HCT116 (cell line): Measurements from ENCODE around the gene NFKBIA. TPM values are rescaled to one million over a fixed set of nuclear protein-coding genes. Genes with fewer than 3 reads are reported as not detected.

Experiments
- ATAC-seq: fragments of 200-7000 bp; cut with Tn5 transposase; 2 replicates; pipeline ENCODE4 v1.9.1; 2020; ENCODE audit warnings: mild to moderate bottlenecking, moderate library complexity
- BruUV-seq: library from RNA; stranded (reverse); fragments of 400-500 nt; replicated peaks from 2 replicates; lab custom pipeline; 2021; lab: Mats Ljungman, UMichigan
- CTCF ChIA-PET: fragments of 300-600 bp; sonication (Branson Sonifier 250); formaldehyde crosslinking; loops from one replicate; lab custom pipeline; 2021; ENCODE audit warnings: antibody characterized with exemption; lab: Charles Lee
- POLR2A ChIA-PET: fragments of 300-600, 350-600 bp; sonication (Branson Sonifier 250); formaldehyde crosslinking; loops from one replicate; lab custom pipeline; 2021; ENCODE audit warnings: antibody characterized with exemption; lab: Charles Lee
- RAD21 ChIA-PET, 2 experiments: fragments of 300-600 bp; sonication (Branson Sonifier 250); formaldehyde crosslinking; loops; one replicate each; lab custom pipeline; 2023; ENCODE audit warnings: low total read pairs in 2 of 2; ENCODE audit not compliant: uncharacterized antibody in 2 of 2, unreplicated experiment in 2 of 2, low non-redundant PET in 1 of 2; lab: Charles Lee
- DNase-seq: peaks from one replicate; pipeline ENCODE4 v3.0.0-alpha.2; 2010; ENCODE audit warnings: low read depth, low spot score
- H2AFZ ChIP-seq: fragments of 200-600 bp; shearing (Covaris generic), sonication (generic); 2 replicates; pipeline ENCODE4 v1.6.1; 2017; ENCODE audit warnings: low read depth, mixed run types, mixed read lengths, antibody characterized with exemption, low read length; ENCODE audit not compliant: poor library complexity, severe bottlenecking
- H3K27ac ChIP-seq: 2 replicates; pipeline ENCODE4 v1.5.1; 2012; ENCODE audit warnings: low read depth, low read length
- H3K27me3 ChIP-seq: fragments of 200-600 bp; sonication (generic); 2 replicates; pipeline ENCODE4 v1.6.1; 2016; ENCODE audit warnings: mixed run types, low read length, mixed read lengths; ENCODE audit not compliant: insufficient read depth
- H3K36me3 ChIP-seq, 2 experiments: fragments of 200-500 bp in 1 of 2; fragments of 200-600 bp in 1 of 2; sonication (Bioruptor generic) in 1 of 2; sonication (generic) in 1 of 2; 2 replicates each; pipeline versions ENCODE4 v1.5.1 to v1.6.1; 2014 to 2016; ENCODE audit warnings: low read length in 2 of 2, inconsistent platforms in 1 of 2, mixed read lengths in 1 of 2, mixed run types in 1 of 2; ENCODE audit not compliant: insufficient read depth in 2 of 2, control insufficient read depth in 1 of 2
- H3K4me1 ChIP-seq, 2 experiments: fragments of 200-600 bp in 1 of 2; sonication (generic) in 1 of 2; 2 replicates each; pipeline versions ENCODE4 v1.5.1 to v1.6.1; 2012 to 2017; ENCODE audit warnings: low read length in 2 of 2, inconsistent platforms in 1 of 2, mild to moderate bottlenecking in 1 of 2, mixed read lengths in 1 of 2, mixed run types in 1 of 2, moderate library complexity in 1 of 2; ENCODE audit not compliant: insufficient read depth in 2 of 2, control insufficient read depth in 1 of 2
- H3K4me2 ChIP-seq: fragments of 200-600 bp; sonication (generic); 2 replicates; pipeline ENCODE4 v1.6.1; 2017; ENCODE audit warnings: mixed run types, low read length, mixed read lengths
- H3K4me3 ChIP-seq, 2 experiments: fragments of 200-600 bp in 1 of 2; sonication (generic) in 1 of 2; replicated peaks in 1 of 2; 2 replicates each; pipeline ENCODE4 v1.5.1; 2011 to 2016; ENCODE audit warnings: low read length in 2 of 2, control low read depth in 1 of 2, low read depth in 1 of 2, mild to moderate bottlenecking in 1 of 2, mixed read lengths in 1 of 2, mixed run types in 1 of 2
- H3K79me2 ChIP-seq: fragments of 200-600 bp; sonication (generic); 2 replicates; pipeline ENCODE4 v1.6.1; 2017; ENCODE audit warnings: mild to moderate bottlenecking, mixed run types, low read length, moderate library complexity, mixed read lengths; ENCODE audit not compliant: insufficient read depth
- H3K9ac ChIP-seq: fragments of 200-600 bp; sonication (generic); 2 replicates; pipeline ENCODE4 v1.6.1; 2016; ENCODE audit warnings: low read length, mixed read lengths
- H3K9me2 ChIP-seq: fragments of 200-600 bp; sonication (generic), shearing (Covaris generic); 2 replicates; pipeline ENCODE4 v1.6.1; 2017; ENCODE audit warnings: mixed run types, mild to moderate bottlenecking, moderate library complexity; ENCODE audit not compliant: insufficient read depth
- H3K9me3 ChIP-seq, 2 experiments: fragments of 200-500 bp in 1 of 2; fragments of 200-600 bp in 1 of 2; sonication (Bioruptor generic) in 1 of 2; sonication (generic) in 1 of 2; 2 replicates each; pipeline ENCODE4 v1.6.1; 2014 to 2017; ENCODE audit warnings: low read length in 2 of 2, mixed read lengths in 2 of 2, inconsistent platforms in 1 of 2, low read depth in 1 of 2, mild to moderate bottlenecking in 1 of 2, mixed run types in 1 of 2, moderate library complexity in 1 of 2; ENCODE audit not compliant: control insufficient read depth in 1 of 2, insufficient read depth in 1 of 2
- H4K20me1 ChIP-seq: fragments of 200-600 bp; sonication (generic), shearing (Covaris generic); 2 replicates; pipeline ENCODE4 v1.6.1; 2017; ENCODE audit warnings: mixed run types, mild to moderate bottlenecking, moderate library complexity; ENCODE audit not compliant: insufficient read depth
- CTCF ChIP-seq, 3 experiments: fragments of 200-600 bp in 1 of 3; sonication (generic) in 1 of 3; IDR thresholded peaks in 2 of 3; conservative IDR thresholded peaks in 1 of 3; 2 replicates each; pipeline ENCODE4 v1.5.1; 2012 to 2017; ENCODE audit warnings: low read depth in 2 of 3, low read length in 2 of 3, antibody characterized with exemption in 1 of 3, borderline replicate concordance in 1 of 3, control low read depth in 1 of 3, mild to moderate bottlenecking in 1 of 3, mixed read lengths in 1 of 3, mixed run types in 1 of 3, moderate library complexity in 1 of 3; ENCODE audit not compliant: insufficient read depth in 1 of 3
- EGR1 ChIP-seq: IDR thresholded peaks from 2 replicates; pipeline ENCODE4 v1.6.1; 2012; ENCODE audit warnings: low read depth
- EZH2phosphoT487 ChIP-seq: fragments of 200-600 bp; IDR thresholded peaks from 2 replicates; pipeline ENCODE4 v1.6.1; 2018; ENCODE audit warnings: antibody characterized with exemption, borderline replicate concordance
- MAX ChIP-seq: IDR thresholded peaks from 2 replicates; pipeline ENCODE4 v1.6.1; 2012
- RAD21 ChIP-seq: IDR thresholded peaks from 2 replicates; pipeline ENCODE4 v1.6.1; 2012; ENCODE audit warnings: low read depth, mild to moderate bottlenecking
- REST ChIP-seq: IDR thresholded peaks from 2 replicates; pipeline ENCODE4 v1.6.1; 2012; ENCODE audit warnings: low read depth
- SIN3A ChIP-seq: IDR thresholded peaks from 2 replicates; pipeline ENCODE4 v1.6.1; 2012; ENCODE audit warnings: low read depth
- ZFX ChIP-seq: fragments of 450-650 bp; IDR thresholded peaks from 2 replicates; pipeline ENCODE4 v1.6.1; 2017
- ZNF274 ChIP-seq: fragments of 200-500 bp; sonication (Bioruptor generic); IDR thresholded peaks from 2 replicates; pipeline ENCODE4 v1.6.1; 2014; ENCODE audit warnings: mild to moderate bottlenecking, low read depth, low read length, inconsistent platforms
- intact Hi-C: fragments of 100-400 bp; cut with micrococcal nuclease; formaldehyde crosslinking; loops from 2 replicates; pipeline ENCODE4 v1.10.0; 2022
- total RNA-seq: library from RNA; stranded (reverse); gene quantifications from one replicate; pipeline ENCODE4 v1.2.1, GENCODE V29; 2021; ENCODE audit not compliant: unreplicated experiment

The NFKBIA gene
- total RNA-seq, 1 experiment from 2014 or later: 42.6 TPM

GRCh38 chr14:35406506-35407305 lies 2.2 kb upstream of the NFKBIA start:
- Histone ChIP-seq H3K9ac (no peak overlapping the region), H3K9me2 (no peaks in the 10 kb centered on the region), H3K27me3 (no peaks in the 10 kb centered on the region), H2AFZ (no peak overlapping the region), H3K27ac (no peak overlapping the region), H3K36me3 (peaks cover 13 to 19% of the 10 kb centered on the region in 2 experiments), H3K79me2 (peaks cover 16% of the 10 kb centered on the region), H3K4me2 (0 out of 2 replicates have a peak overlapping the region, but pooled peaks have one; percentile 10), H3K4me3 (no peak overlapping the region), H3K9me3 (no peaks in the 10 kb centered on the region), H4K20me1 (no peaks in the 10 kb centered on the region), H3K4me1 (peaks cover 19 to 24% of the 10 kb centered on the region in 2 experiments)
- ATAC-seq: peak; percentile 19; the same call in 1 of the 2 replicates
- intact Hi-C loops: loop anchor here (1.0 to 5.0 kb wide), 5 partner anchors 114 to 424 kb away; partner anchors contain the start of genes PSMA6 and SRP54
- no TSS peak for BruUV-seq
- ChIA-PET CTCF (interaction anchor here (1.0 to 3.0 kb wide), 4 partner anchors 191 to 281 kb away, joined by 3 to 14 read pairs (median 6); no protein-coding TSS in a partner anchor), POLR2A (no interaction called here), RAD21 (no interaction called here)
- TF ChIP-seq ZNF274: no peak
- TF ChIP-seq MAX: no peak
- no peak for TF ChIP-seq EZH2phosphoT487
- no peak for TF ChIP-seq REST
- no peak for TF ChIP-seq ZFX
- TF ChIP-seq EGR1: no peak
- TF ChIP-seq CTCF (IDR thresholded peaks at IDR 0.05 in 2 of 3, conservative IDR thresholded peaks at IDR 0.05 in 1 of 3; ENCODE audit: borderline replicate concordance in 1 of 3, insufficient read depth in 1 of 3, low read depth in 2 of 3, low read length in 2 of 3): peak; percentile 78 to 84 (median 81)
- no peak for TF ChIP-seq SIN3A
- peak; percentile 87 for TF ChIP-seq RAD21
- DNase-seq: peak; percentile 56
